GM19025 (cell line): ENCODE results near the gene SYPL2.

Experiments
- ATAC-seq: cut with Tn5 transposase; IDR thresholded peaks from one replicate; pipeline ENCODE4 v1.9.1; 2021; ENCODE audit warnings: mild to moderate bottlenecking, low read depth, moderate library complexity; ENCODE audit not compliant: unreplicated experiment

SYPL2 gene

DNA sequence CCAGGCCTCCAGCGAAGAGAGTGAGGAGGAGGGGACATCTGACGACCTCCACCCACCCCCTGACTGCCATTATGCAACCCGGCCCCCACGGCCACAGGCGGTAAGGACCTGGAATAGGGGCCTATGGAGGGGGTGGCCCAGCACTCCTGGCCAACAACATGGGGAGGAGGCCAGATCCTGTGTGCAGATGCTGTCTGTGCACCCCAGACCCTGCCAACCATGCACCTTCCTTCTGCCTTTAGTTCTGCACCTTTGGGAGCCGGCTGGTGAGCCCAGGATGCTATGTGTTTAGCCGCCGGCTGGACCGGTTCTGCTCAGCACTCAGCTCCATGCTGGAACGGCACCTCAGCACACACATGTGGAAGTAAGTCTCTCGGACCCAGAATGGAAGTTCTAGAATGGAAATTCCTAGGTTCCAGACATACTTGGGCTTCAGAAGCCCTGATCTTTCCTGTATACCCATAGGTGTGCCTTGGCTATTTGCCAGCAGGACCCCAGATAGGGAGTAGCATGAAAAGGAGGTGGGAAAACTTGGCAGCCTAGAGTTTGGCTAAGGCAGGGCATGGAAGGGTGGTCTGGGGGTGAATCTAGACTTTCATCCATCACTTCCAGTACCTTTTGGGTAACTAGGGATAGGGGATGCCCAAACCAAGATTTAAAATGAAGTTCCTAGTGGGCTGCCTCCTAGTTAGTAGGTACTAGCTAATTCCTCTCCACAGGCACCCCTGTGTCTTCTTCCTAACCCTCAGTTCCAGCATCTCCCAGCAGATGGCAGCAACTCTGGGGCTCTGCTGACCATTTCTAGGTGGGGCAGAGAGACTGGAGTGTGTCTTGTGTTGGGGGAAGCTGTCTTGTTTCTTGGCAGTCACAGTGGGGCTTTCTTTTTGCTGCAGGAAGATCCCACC lies 23.9 kb downstream of the SYPL2 start:
- ATAC-seq, result no peak

DNA sequence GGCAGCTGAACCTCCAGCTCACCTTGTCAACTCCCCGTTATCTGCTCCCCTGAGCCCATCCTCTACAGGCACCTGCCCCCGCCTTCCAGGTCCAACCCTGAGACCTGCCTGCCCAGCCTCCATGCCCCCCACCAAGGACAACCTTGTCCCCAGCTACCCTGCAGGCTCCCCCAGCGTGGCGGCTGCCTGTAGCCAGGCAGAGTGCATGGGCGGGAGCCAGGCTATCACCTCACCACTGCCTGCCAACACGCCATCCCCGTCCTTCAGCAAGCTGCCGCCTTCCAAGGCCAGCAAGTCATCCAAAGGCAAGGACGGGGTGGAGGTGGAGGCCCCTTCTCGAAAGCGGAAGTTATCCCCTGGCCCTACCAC lies 24.6 kb downstream of the SYPL2 start:
- no peak for ATAC-seq

DNA sequence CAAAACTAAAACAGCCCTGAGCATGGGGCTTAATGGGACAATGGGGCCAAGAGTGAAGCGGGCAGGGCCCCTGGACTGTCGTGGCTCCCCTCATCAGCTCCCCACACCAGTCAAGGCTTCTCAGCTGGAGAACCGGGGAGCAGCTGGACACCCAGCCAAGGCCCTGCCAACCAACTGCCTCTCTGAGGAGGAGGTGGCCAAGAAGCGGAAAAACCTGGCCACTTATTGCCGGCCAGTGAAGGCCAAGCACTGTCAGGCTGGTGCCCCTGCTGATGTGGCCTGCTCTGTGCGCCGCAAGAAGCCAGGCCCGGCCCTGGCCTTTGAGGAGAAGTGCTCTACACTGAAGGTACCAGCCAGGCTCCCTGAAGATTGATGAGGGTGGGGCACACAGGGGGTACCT lies 25.0 kb downstream of the SYPL2 start:
- no peak for ATAC-seq

DNA sequence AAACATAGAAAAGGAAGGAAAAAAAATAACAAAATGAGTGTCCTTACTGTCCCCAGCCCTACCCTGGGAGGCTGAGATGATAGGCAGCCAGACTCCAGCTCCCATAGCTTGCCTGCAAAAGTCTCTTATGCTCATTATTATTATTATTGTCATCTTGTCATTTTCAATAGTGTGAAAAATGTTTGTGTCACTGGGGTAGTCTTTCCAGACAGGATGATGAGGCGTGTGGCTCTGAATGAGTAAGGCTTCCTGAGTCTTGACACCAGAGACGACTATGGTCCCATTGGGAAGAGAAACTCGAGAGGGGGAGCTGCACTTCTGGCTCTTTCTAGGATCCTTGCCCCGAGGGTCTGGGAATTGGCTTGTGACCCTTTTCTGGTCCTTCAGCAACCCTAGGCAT lies 26.4 kb downstream of the SYPL2 start:
- no peak for ATAC-seq

DNA sequence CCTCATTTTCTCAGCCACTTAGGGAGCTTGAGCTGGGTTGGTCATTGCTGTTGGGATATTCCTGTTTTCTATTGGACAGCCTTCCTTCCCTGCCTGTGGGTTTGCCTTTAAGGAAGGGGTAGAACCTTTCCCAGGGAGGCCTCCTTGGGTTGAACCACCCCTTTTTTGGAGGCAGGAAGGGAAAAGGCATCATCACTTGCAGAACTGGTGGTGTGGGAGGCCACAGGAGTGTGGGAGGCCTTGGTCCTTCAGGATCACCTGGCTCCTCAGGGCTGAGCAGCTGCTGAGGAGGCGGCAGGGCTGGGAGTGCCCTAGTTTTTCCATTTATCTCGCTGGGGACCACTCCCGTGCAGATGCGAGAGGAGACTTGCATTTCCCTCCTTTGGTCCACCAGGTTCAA lies 26.9 kb downstream of the SYPL2 start:
- ATAC-seq, result no peak

DNA sequence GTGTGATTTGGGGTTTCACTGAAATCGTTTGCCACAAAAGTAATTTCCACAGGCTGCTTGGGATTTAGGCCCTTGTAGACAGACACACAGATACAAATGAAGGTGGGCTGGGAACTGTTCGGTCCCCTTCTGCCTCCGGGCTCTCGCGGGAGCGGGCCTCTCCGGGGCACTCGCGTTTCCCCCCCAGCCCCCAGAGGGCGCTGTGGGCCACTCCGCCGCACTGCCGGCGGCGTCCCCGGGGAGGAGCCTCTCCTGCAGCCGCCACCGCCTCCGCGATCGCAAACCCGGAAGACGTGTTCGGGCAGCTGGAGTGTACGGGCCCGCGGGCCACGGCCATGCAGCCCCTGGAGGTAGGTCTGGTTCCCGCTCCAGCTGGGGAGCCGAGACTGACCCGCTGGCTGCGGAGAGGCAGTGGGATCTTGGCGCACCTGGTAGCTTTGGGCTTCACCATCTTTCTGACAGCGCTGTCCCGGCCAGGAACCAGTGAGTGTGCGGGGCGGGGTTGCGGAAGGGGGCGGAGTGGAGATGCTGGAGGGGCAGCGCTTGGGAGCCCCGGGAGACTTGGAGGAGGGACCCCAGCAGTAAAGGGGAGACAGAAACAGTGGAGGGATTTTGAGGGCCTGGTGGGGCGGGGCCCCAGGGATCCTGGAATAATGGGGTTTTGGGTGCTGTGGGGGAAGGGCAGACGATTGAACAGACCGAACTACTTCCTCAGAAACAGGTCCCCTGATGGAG lies 27.6 kb downstream of the SYPL2 start, which contains the start of gene CYB561D1:
TSS of gene CYB561D1 (plus strand) at position 290 of the 735 bp plus-strand sequence. CDS start at position 336, 46 bp downstream.
- peak; percentile 83 for ATAC-seq

DNA sequence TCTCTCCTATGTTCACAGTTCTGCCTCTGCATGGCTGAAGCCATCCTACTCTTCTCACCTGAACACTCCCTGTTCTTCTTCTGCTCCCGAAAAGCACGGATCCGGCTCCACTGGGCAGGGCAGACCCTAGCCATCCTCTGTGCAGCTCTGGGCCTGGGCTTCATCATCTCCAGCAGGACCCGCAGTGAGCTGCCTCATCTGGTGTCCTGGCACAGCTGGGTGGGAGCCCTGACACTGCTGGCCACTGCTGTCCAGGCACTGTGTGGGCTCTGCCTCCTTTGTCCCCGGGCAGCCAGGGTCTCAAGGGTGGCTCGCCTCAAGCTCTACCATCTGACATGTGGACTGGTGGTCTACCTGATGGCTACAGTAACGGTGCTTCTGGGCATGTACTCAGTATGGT lies 29.4 kb downstream of the SYPL2 start:
- ATAC-seq, result no peak

DNA sequence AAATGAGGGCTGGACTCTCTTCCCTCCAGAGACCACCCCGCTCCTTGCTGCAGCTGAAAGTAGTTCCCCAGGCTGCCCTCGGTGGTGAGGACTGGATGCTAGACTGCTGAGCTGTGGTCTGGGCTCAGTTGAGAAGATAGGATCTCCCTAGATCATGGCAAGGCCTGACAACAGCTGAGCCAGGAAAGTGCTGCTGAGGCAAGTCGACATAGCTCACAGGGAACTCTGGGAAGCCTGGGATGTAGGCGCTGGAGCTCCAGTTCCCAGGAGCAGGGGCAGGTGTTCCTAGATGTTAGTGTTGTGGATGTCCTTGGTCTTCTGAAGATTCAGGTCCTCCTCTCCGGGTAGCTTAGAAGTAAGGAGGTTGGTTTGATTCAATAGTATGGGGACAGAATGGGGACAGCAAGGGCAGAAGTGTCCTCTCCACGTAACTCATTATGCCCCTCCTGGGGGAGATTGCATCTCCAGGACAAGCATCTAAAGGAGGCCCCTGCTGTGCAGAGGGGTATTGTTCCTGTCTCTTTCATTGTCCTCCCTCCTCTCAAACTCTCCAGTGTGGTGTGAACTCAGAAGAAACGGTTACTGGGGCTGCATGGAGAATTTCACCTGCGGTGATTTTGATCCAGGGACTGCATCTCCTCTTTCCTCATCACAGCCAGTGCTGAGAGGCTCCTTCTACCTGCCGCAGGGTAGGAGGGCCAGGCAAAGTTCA lies 31.3 kb downstream of the SYPL2 start:
- no peak for ATAC-seq

DNA sequence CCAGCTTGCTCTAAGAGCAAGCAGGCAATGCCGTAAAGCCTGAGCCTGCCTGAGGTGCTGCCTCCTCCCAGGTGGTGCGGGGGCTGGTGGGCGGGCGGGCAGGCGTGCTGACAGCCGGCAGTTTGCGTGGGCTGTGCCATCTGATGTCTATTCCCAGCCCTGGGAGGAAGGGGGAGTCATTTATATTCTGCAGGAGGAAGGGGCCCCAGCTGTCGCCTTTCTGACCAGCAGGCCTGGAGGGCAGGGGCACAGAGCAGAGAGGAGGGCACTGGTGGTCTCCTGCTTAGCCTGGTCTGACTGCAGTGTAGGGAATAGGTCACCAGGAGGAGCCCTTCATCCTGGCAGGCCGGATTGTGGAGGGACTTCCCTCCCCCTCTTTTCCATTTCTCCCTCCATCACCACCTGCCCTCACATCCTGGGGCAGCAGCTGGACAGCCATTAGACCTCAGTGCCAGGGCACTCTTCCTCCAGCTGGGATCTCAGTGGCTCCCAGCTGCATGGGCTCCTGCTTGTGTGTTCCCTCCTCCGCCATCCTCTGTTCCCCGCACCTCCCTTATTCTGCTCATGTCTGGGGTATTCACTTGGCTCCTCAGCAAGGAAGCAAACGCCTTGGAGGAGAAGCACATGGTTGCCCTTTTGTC lies 31.9 kb downstream of the SYPL2 start:
- no peak for ATAC-seq

DNA sequence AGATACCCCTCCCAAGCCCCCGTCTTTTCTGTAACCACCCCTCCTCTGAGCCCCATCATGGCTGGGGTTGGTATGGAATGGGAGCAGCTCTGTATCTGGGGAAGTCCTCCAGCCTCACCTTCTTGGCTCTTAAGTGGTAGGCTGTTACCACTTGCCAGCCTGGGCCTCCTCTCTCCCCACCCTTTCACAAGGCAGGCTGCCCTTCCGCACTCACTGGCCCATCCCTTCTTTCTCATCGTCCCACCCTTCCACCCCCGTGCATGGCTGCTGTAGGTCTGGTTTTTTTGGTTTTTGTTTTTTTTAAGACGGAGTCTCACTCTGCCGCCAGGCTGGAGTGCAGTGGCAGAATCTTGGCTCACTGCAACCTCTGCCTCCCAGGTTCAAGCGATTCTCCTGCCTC lies 32.7 kb downstream of the SYPL2 start:
- ATAC-seq, result no peak

DNA sequence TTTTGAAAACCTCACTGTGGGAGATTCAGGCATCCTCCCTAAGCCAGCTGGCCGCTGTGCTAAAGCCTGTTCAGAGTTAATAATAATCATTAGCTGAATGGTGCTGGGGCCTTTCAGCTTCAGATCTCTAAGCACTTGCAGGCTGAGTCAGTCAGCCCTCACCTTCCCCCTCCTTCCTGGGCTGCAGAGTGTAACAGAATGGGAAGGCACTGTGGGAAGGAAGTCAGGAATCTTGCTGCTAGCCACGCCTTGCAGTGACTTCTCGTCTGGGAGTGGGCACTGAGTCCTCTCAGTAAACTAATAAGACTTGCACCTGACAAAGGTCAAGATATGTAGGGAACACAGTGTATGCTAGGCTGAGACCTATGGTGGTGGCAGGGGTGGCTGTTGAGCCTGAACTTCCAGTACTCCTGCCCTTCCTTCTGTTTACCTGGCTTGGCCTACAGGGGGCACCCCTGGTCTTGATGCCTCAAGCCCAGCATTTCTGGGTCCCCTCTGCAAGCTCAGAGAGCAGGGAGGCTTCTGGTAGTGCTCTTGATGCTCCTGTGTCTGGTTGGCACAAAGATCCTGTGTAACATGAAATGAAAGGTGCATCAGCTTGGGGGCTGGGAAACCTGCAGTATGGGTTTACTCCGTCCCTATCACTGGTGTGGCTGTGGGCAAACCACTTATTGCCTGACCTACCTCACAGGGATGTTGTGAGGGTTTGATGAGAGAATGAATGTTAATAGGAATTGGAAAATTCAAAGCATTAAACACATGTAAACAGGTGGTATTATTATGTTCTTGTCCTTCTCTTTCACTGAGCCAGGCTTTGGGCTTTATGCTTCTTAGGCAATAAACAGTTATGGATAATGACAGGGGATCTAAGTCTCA lies 33.6 kb downstream of the SYPL2 start:
- no peak for ATAC-seq

DNA sequence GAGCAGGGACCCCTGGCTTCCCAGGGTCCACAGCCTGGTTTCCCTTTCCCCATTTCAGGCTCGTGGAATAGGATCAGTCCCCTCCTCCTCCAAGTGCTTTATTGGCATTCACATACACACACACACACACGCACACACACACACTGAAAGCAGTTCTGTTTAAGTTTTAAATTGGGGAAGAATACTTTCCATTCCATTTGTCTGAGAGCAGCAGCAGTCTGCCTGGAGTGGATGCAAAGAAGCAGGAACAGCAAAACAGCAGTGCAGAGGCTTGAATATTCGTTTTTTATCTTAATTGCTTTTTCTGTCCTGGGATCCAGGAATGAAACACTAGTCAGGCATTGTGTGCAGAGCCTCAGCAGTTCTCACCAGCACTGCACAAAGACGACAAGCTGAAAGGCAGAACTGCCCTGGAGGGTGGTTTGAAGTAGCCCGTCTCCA lies 34.6 kb downstream of the SYPL2 start:
- ATAC-seq, result no peak

DNA sequence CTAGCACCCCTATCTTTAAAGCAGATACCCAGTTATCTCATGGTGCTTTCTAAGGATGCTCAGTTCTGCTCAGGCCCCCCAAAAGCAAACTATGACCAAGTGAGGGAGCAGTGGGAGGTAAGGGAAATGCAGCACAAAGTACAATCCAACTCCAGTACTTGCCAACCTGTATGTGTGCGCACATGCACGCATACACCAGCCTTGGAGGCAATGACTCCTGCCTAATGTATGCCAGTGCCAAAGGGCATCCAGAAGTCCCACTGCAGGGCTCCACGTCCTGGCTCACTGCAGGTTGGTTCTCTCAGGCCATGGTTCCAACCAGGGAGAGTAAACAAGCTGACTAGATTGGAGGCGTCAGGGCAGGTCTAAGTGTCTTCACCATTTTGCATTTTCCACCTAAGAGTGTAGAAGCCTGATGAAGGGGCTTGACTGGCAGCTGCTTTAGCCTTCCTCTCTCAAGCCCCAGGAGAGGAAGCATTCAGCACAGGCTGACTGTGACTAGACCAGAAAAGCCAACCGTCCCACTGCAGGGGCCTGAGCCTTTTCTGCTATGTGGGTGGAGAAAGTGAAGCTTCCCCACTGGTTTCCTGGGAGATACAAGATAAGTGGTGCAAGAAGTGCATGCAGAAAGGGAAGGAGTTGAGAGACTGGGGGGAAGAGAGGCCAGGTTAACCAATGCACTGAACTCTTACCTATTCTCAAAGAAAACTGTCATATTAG lies 35.5 kb downstream of the SYPL2 start:
- no peak for ATAC-seq

DNA sequence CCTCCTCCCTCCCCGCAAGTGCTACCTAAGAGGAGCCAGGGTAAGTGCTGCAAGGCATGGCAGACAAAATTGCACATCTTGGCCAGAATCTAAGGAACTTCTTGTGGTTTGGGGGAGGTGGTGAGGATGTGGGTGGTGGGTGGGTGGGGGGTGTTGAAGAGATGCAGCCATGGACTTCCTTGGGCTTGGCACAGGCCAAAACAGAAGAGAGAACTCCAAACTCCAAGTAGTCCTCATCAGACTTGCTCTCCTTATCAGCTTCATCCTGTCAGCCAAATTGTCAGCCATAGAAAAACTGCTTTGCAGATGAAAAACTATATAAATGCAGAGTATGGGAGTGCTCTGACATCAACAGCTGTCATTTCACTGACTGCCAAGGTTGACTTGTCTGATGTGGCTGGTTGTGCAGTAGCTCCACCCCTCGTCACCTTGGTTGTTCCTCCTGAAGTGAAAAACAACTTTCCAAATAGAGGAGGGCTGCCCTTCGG lies 36.1 kb downstream of the SYPL2 start:
- ATAC-seq, result no peak

DNA sequence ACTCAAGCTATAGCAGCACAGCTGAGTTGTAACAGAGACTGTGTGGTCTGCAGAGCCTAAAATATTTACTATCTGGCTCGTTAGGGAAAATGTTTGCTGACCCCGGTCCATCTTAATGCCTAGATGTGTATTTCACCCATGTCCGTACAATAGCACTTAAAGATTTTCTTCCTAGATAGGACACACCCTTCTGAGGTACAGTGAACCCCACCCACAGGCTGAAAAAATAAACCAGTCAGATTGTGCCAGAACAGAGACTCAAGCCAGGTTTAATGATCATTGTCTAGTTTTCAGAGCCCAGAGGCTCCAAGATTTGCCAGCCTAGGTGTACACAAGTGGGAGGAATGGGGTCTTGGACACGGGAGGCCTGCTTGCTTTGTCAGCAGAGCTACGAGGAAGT lies 37.6 kb downstream of the SYPL2 start:
- no peak for ATAC-seq

DNA sequence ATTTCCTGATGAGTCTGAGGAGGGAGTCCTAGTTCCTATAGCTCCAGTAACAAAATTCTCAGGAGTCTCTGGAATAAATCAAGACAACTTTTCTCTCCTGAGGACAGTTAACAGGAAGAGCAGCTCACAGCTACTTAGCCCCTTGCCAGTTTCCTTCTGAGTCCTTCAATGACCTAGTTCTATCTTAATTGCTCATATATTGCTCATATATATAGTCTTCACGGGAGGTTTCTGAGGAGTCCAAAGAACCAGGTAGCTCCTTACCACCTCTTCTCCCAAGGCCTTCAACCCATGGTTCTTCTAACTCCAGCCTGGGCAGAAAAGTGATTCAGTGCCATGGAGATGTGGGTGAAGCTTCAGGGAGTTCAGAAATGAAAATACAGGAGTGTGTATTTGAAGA lies 38.6 kb downstream of the SYPL2 start:
- ATAC-seq, result no peak

DNA sequence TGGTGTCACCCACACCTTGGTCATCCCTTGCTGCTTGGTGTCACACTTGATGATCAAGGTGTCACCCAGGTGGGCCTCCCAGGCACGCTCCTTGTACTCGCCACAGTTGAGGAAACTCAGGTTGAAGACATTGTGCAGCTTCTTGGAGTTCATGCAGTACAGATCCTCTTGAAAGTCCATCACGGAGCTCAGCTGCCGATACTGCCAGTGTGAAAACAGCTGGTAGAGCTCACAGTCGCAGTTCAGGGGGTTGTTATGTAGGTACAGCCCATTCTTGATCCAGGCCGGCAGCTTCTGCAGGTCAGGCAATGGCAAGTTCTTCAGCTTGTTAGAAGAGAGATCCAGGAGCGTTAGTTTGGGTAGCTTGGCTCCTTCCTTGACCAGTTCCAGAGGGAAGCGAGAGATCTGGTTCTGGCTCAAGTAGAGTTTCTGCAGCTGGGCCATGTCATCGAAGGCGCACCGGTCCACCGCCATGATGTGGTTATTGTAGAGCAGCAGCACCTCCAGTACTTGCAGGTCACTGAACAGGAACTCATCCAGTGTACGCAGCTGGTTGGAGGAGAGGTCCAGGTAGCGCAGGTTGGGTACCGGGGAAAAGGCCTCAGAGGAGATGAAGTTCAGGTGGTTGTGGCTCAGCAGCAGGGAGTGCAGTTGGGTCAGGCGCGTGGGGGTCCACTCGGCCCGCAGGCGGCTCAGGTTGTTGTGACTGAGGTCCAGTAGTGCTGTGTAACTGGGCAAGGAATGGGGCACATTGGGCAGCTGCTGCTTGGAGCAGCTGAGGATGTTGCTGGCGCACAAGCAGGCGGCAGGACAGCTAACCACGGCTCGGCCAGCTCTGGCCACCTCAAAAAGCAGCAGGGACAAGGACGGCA lies 41.9 kb downstream of the SYPL2 start:
- ATAC-seq, result no peak

DNA sequence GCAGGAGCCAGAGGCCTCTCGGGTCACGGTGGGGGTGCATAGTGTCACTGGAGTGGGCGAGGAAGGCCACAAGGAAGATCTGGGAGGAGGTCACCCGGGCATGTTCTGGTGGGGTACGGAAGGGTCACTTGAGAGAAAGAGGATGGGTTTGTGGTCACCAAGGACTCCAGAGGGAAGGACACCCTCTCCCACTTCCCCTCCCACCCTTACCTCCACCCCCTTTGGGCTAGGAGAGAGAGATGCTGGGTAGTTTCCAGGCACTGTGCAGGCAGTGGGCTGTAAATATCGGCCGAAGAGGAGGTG lies 42.5 kb downstream of the SYPL2 start:
- no peak for ATAC-seq
